T-cell (primary cell): ENCODE results near the gene JADE2. TPM values are rescaled to one million over a fixed set of nuclear protein-coding genes. Genes with fewer than 3 reads are reported as not detected.
A peak's percentile ranks its signal among the peaks of the same experiment; 100 is the strongest.

Source experiments
- ATAC-seq, 4 experiments: fragments of 200-7000 bp in 3 of 4; fragments of 150-1000 bp in 1 of 4; cut with Tn5 transposase; replicated peaks in 1 of 4; 1 replicate in 3 of 4; 2 replicates in 1 of 4; pipeline ENCODE4 v1.10.0; 2021; ENCODE audit warnings: moderate library complexity in 3 of 4, mild to moderate bottlenecking in 2 of 4, moderate number of reproducible peaks in 1 of 4
- CTCF ChIA-PET, 2 donors: fragments of 300-600 bp; sonication (Branson Sonifier 250); formaldehyde crosslinking; loops; one replicate each; lab custom pipeline; 2022; ENCODE audit warnings: antibody characterized with exemption in 2 of 2; lab: Charles Lee
- POLR2A ChIA-PET, 2 donors: fragments of 300-600 bp; sonication (Branson Sonifier 250); formaldehyde crosslinking; loops; one replicate each; lab custom pipeline; 2022; ENCODE audit warnings: antibody characterized with exemption in 2 of 2; lab: Charles Lee
- DNase-seq, 35 experiments: peaks; one replicate each; pipeline versions ENCODE4 v3.0.0 to v3.0.0-alpha.2; 2013 to 2023
- H3K27ac ChIP-seq: one replicate; pipeline ENCODE4 v1.5.1; 2013; ENCODE audit warnings: low read length
- H3K27me3 ChIP-seq, 2 experiments: replicated peaks in 1 of 2; 1 replicate in 1 of 2; 2 replicates in 1 of 2; pipeline versions ENCODE4 v1.6.1 to v1.7.0; 2013; ENCODE audit warnings: low read length in 1 of 2, mixed read lengths in 1 of 2; ENCODE audit not compliant: control insufficient read depth in 2 of 2, insufficient read depth in 2 of 2; ENCODE audit errors: extremely low read depth in 1 of 2
- H3K36me3 ChIP-seq, 2 donors: 1 replicate in 1 of 2; 2 replicates in 1 of 2; pipeline versions ENCODE4 v1.6.1 to v1.7.0; 2013; ENCODE audit warnings: low read length in 1 of 2; ENCODE audit not compliant: control insufficient read depth in 2 of 2, insufficient read depth in 1 of 2; ENCODE audit errors: extremely low read depth in 1 of 2
- H3K4me1 ChIP-seq, 2 experiments: 1 replicate in 1 of 2; 2 replicates in 1 of 2; pipeline versions ENCODE4 v1.6.1 to v1.7.0; 2013; ENCODE audit warnings: low read length in 2 of 2, mixed read lengths in 1 of 2; ENCODE audit not compliant: insufficient read depth in 2 of 2, control insufficient read depth in 1 of 2; ENCODE audit errors: extremely low read depth in 1 of 2
- H3K4me3 ChIP-seq, 2 donors: 1 replicate in 1 of 2; 2 replicates in 1 of 2; pipeline versions ENCODE4 v1.5.1 to v1.7.0; 2013; ENCODE audit warnings: mild to moderate bottlenecking in 2 of 2, low read length in 1 of 2, moderate library complexity in 1 of 2; ENCODE audit not compliant: control insufficient read depth in 1 of 2; ENCODE audit errors: extremely low read depth in 1 of 2
- H3K9me3 ChIP-seq: 2 replicates; pipeline ENCODE4 v1.7.0; 2013
- H3K27ac Mint-ChIP-seq, 2 donors: one replicate each; pipeline ENCODE4 v1.8.0; 2020 to 2021; ENCODE audit warnings: mild to moderate bottlenecking in 2 of 2, mixed read lengths in 2 of 2
- H3K27me3 Mint-ChIP-seq, 2 donors: one replicate each; pipeline ENCODE4 v1.8.0; 2021 to 2022; ENCODE audit warnings: mixed read lengths in 2 of 2
- H3K36me3 Mint-ChIP-seq: one replicate; pipeline ENCODE4 v1.8.0; 2021; ENCODE audit warnings: mixed read lengths
- H3K4me1 Mint-ChIP-seq, 3 donors: one replicate each; pipeline ENCODE4 v1.8.0; 2020 to 2022; ENCODE audit warnings: mixed read lengths in 3 of 3, mild to moderate bottlenecking in 1 of 3
- H3K4me3 Mint-ChIP-seq, 3 donors: one replicate each; pipeline ENCODE4 v1.8.0; 2020 to 2022; ENCODE audit warnings: mild to moderate bottlenecking in 3 of 3, mixed read lengths in 3 of 3, moderate library complexity in 3 of 3
- H3K9me3 Mint-ChIP-seq, 3 donors: one replicate each; pipeline ENCODE4 v1.8.0; 2020 to 2022; ENCODE audit warnings: mixed read lengths in 3 of 3
- WGBS: methylation state at CpG from one replicate; pipeline ENCODE4 v1.1.5; 2013; ENCODE audit warnings: missing lambda C conversion rate; ENCODE audit not compliant: insufficient coverage; 5-methylcytosine and 5-hydroxymethylcytosine counted together
- total RNA-seq, 35 experiments: library from RNA in 6 of 35; stranded (reverse) in 6 of 35; fragments of 120-200 nt in 1 of 35; gene quantifications; one replicate each; pipeline versions ENCODE4 v1.2.1 to v1.2.4 and lab custom pipeline; 2013 to 2026

The JADE2 gene
- total RNA-seq, 5 donors from 2014 or later (not counting 1 experiment from before 2014, with no cell fraction given): 163 to 263 (median 239) TPM

DNA sequence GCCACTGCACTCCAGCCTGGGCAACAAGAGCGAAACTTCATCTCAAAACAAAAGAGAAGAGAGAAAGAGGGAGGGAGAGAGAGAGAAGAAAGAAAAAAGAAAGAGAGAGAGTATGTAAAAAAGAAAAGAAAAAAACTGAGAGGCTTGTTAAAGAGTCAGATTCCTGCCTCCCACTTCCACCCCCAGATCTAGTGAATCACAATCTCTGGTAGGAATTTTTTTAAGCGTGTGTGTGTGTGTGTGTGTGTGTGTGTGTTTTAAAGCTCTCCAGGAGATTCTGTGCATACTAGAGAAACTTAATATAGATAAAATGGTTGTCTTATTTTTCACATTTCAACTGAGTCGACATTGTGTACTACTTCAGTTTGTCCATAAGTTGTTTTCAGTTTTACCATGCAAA is 75.1 kb downstream of the JADE2 start:
- Histone ChIP-seq H3K4me1 (no peaks in the 10 kb centered on the region), H3K27ac (no peak overlapping the region), H3K9me3 (no peaks in the 10 kb centered on the region), H3K27me3 (no peaks in the 10 kb centered on the region), H3K36me3 (peaks cover 3 to 12% of the 10 kb centered on the region in 2 donors), H3K4me3 (no peak overlapping the region)
- no peak for ATAC-seq
- H3K36me3 Mint-ChIP-seq: peaks cover 8% of the 10 kb centered on the region
- no peak overlapping the region for H3K27ac Mint-ChIP-seq
- no peaks in the 10 kb centered on the region for H3K27me3 Mint-ChIP-seq
- peaks cover 0 to 7% (median 6%) of the 10 kb centered on the region in 3 donors for H3K4me1 Mint-ChIP-seq
- WGBS: no CpG with 5 or more reads among the region's 3 CpGs
- ChIA-PET CTCF (interaction anchor here in 1 of 2 donors (0.6 kb wide), 1 partner anchor 23 kb away, joined by 4 read pairs; no protein-coding TSS in a partner anchor), POLR2A (interaction anchor here in 1 of 2 donors (0.6 kb wide), 2 partner anchors 35 to 56 kb away, joined by 3 read pairs; no protein-coding TSS in a partner anchor)
- no peak for DNase-seq
- no peak overlapping the region for H3K4me3 Mint-ChIP-seq
- H3K9me3 Mint-ChIP-seq: no peaks in the 10 kb centered on the region

DNA sequence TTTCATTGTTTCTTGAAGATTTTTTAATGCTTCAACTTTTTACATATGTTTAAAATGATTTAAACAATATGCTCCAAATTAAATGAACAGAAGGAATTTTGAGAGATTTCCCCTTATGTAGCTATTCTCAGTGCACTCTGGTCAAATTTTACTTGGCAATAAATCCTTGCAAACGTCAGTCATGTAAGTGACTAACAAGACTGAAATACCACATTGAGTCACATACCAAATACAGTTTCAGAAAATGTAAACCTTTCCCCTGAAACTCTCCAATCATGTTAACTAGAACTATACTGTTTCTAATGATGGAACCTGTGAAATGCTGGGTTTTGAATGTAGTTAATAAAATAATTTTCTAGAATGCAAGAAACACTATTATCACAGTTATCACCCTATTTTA is 77.6 kb downstream of the JADE2 start:
- WGBS: no CpG with 5 or more reads among the region's 1 CpG
- Histone ChIP-seq H3K36me3 (peaks cover 3 to 30% of the 10 kb centered on the region in 2 donors), H3K4me3 (no peak overlapping the region), H3K9me3 (no peaks in the 10 kb centered on the region), H3K4me1 (no peaks in the 10 kb centered on the region), H3K27me3 (no peaks in the 10 kb centered on the region), H3K27ac (no peak overlapping the region)
- Mint-ChIP-seq H3K27me3 (no peaks in the 10 kb centered on the region), H3K27ac (peak overlapping the region in 1 of 2 donors; percentile 28), H3K36me3 (peaks cover 23% of the 10 kb centered on the region), H3K4me1 (peaks cover 0 to 8% (median 8%) of the 10 kb centered on the region in 3 donors), H3K9me3 (no peaks in the 10 kb centered on the region), H3K4me3 (no peak overlapping the region)
- POLR2A ChIA-PET: interaction anchor here in 1 of 2 donors (0.7 kb wide), 1 partner anchor 236 kb away, joined by 3 read pairs; the partner anchor contains the start of gene CDKL3
- CTCF ChIA-PET: interaction anchor here in 1 of 2 donors (1.6 kb wide), 1 partner anchor 16 kb away, joined by 5 read pairs; no protein-coding TSS in a partner anchor
- DNase-seq: no peak
- ATAC-seq: no peak

- no peak overlapping the region for H3K27ac ChIP-seq
- no peaks in the 10 kb centered on the region for H3K27me3 ChIP-seq
- H3K27me3 Mint-ChIP-seq: no peaks in the 10 kb centered on the region
- no peak for ATAC-seq
- no peak for DNase-seq
- peak overlapping the region; percentile 49 to 72 for H3K27ac Mint-ChIP-seq
- peaks cover 38% of the 10 kb centered on the region for H3K36me3 Mint-ChIP-seq
- no CpG with 5 or more reads among the region's 1 CpG for WGBS
- no peak overlapping the region for H3K4me3 Mint-ChIP-seq
- no peak overlapping the region for H3K4me3 ChIP-seq
- POLR2A ChIA-PET: no interaction called here
- peaks cover 0 to 22% (median 14%) of the 10 kb centered on the region in 3 donors for H3K4me1 Mint-ChIP-seq
- peaks cover 0 to 3% of the 10 kb centered on the region in 2 experiments for H3K4me1 ChIP-seq
- CTCF ChIA-PET: interaction anchor here in 1 of 2 donors (0.6 to 1.3 kb wide), 2 partner anchors 17 to 422 kb away, joined by 3 to 4 read pairs; no protein-coding TSS in a partner anchor
- H3K36me3 ChIP-seq: peaks cover 3 to 45% of the 10 kb centered on the region in 2 donors
- no peaks in the 10 kb centered on the region for H3K9me3 ChIP-seq
- no peaks in the 10 kb centered on the region for H3K9me3 Mint-ChIP-seq
Measured at GRCh38 chr5:134604908-134605307, 79.4 kb downstream of the JADE2 start.

GRCh38 chr5:134606726-134607125 is 81.3 kb downstream of the JADE2 start:
- no peak for ATAC-seq
- 80% methylated on average over 1 of the region's 5 CpGs for WGBS
- peaks cover 46% of the 10 kb centered on the region for H3K36me3 Mint-ChIP-seq
- H3K4me1 ChIP-seq: peaks cover 0 to 3% of the 10 kb centered on the region in 2 experiments
- no peaks in the 10 kb centered on the region for H3K27me3 ChIP-seq
- H3K4me1 Mint-ChIP-seq: peaks cover 0 to 22% (median 14%) of the 10 kb centered on the region in 3 donors
- H3K27me3 Mint-ChIP-seq: no peaks in the 10 kb centered on the region
- POLR2A ChIA-PET: interaction anchor here in 1 of 2 donors (0.6 kb wide), 1 partner anchor 303 kb away, joined by 4 read pairs; no protein-coding TSS in a partner anchor
- H3K36me3 ChIP-seq: peaks cover 3 to 54% of the 10 kb centered on the region in 2 donors
- H3K27ac ChIP-seq: no peak overlapping the region
- H3K4me3 ChIP-seq: no peak overlapping the region
- no peak for DNase-seq
- CTCF ChIA-PET: interaction anchor here in 1 of 2 donors (0.6 to 1.8 kb wide), 2 partner anchors 19 to 24 kb away, joined by 3 to 7 read pairs; no protein-coding TSS in a partner anchor
- no peaks in the 10 kb centered on the region for H3K9me3 Mint-ChIP-seq
- H3K4me3 Mint-ChIP-seq: no peak overlapping the region
- no peak overlapping the region for H3K27ac Mint-ChIP-seq
- H3K9me3 ChIP-seq: no peaks in the 10 kb centered on the region

DNA sequence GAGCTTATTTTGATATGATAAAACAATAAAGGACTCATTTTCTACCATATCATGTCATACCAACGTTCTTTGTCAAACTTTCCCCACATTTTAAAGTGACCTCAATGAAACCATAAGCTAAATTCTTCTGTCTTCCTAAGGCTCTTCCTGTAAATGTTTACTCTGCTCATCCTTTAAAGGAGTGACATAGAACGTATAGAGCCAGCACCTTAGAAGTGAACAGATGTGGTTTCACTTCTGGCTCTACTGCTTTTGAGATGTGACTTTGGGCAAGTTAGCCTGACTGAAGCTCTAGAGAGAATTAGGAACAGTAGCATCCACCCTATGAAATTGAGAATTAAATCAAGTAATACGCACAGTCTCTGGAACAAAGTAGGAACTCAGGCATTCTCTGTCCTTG is 83.1 kb downstream of the JADE2 start:
- POLR2A ChIA-PET: interaction anchor here in 1 of 2 donors (0.5 to 0.7 kb wide), 3 partner anchors 12 to 237 kb away, joined by 3 read pairs; partner anchors contain the start of gene UBE2B
- peak in 1 of 4 experiments; percentile 32 for ATAC-seq

DNA sequence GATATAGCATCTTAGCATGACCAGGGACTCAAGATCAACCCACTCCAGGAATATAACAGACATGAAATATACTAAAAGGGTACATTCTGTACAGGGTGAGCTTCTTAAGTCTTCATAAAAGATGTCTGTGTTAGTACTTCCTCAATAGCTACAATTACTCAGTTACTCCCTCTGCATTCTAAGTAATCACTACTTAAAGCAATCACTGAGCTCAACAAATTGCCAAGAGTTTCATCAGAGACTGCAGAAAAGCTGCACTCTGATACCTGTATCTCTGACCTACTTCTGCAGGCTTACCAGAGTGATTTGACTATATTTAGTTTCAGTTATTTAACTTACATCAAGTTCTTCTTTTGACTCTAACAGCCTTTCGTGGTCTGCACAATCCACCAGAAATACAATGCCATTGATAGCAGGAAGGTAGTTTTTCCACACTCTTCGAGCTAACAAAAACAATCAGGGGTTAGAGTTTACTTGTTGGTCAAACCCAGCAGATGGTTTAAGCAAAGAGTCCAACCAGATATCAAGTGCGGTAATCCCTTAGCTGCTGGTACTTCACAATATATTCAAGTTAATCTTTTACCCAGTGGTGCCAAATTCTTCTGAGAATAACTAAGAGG is 83.9 kb downstream of the JADE2 start:
- no peaks in the 10 kb centered on the region for H3K9me3 ChIP-seq
- ChIA-PET CTCF (interaction anchor here in 1 of 2 donors (1.1 kb wide), 1 partner anchor 22 kb away, joined by 13 read pairs; no protein-coding TSS in a partner anchor), POLR2A (interaction anchor here in 1 of 2 donors (0.7 kb wide), 1 partner anchor 87 kb away, joined by 3 read pairs; no protein-coding TSS in a partner anchor)
- no peak overlapping the region for H3K4me3 Mint-ChIP-seq
- H3K27me3 Mint-ChIP-seq: no peaks in the 10 kb centered on the region
- ATAC-seq (no peak), DNase-seq (no peak)
- H3K27me3 ChIP-seq: no peaks in the 10 kb centered on the region
- WGBS: no CpG with 5 or more reads among the region's 3 CpGs
- peak overlapping the region; percentile 17 to 77 for H3K27ac Mint-ChIP-seq
- H3K36me3 Mint-ChIP-seq: peaks cover 61% of the 10 kb centered on the region
- H3K4me1 ChIP-seq: peaks cover 0 to 3% of the 10 kb centered on the region in 2 experiments
- H3K9me3 Mint-ChIP-seq: no peaks in the 10 kb centered on the region
- H3K4me1 Mint-ChIP-seq: peaks cover 0 to 22% (median 14%) of the 10 kb centered on the region in 3 donors
- peak overlapping the region; percentile 31 for H3K27ac ChIP-seq
- H3K4me3 ChIP-seq: no peak overlapping the region
- peaks cover 2 to 64% of the 10 kb centered on the region in 2 donors for H3K36me3 ChIP-seq

More for the DNA sequence above, 83.1 kb downstream of the JADE2 start:
- no peak overlapping the region for H3K4me3 ChIP-seq
- CTCF ChIA-PET: interaction anchor here (0.5 to 1.1 kb wide), 2 partner anchors 21 to 38 kb away, joined by 5 to 13 read pairs; no protein-coding TSS in a partner anchor
- WGBS: 54% methylated on average over 3 of the region's 3 CpGs
- H3K27ac Mint-ChIP-seq: peak overlapping the region; percentile 17 to 77
- H3K4me1 Mint-ChIP-seq: peaks cover 0 to 22% (median 14%) of the 10 kb centered on the region in 3 donors
- H3K9me3 ChIP-seq: no peaks in the 10 kb centered on the region
- H3K27me3 ChIP-seq: no peaks in the 10 kb centered on the region
- no peaks in the 10 kb centered on the region for H3K9me3 Mint-ChIP-seq
- no peak for DNase-seq
- H3K27me3 Mint-ChIP-seq: no peaks in the 10 kb centered on the region
- peaks cover 3 to 61% of the 10 kb centered on the region in 2 donors for H3K36me3 ChIP-seq
- peaks cover 55% of the 10 kb centered on the region for H3K36me3 Mint-ChIP-seq
- no peak overlapping the region for H3K4me3 Mint-ChIP-seq
- peak overlapping the region; percentile 31 for H3K27ac ChIP-seq
- peaks cover 0 to 3% of the 10 kb centered on the region in 2 experiments for H3K4me1 ChIP-seq
